Tibial nerve (tissue), 4 donors: ENCODE measurements around the gene COL8A2. TPM values are rescaled to one million over a fixed set of nuclear protein-coding genes. Genes with fewer than 3 reads are reported as not detected.

Experiments
- DNase-seq, 2 donors: peaks; one replicate each; pipeline ENCODE4 v3.0.0-alpha.2; 2019; ENCODE audit warnings: low spot score in 2 of 2
- H3K27ac ChIP-seq, 4 donors: fragments of 200-600 bp; sonication (generic) in 3 of 4; one replicate each; pipeline ENCODE4 v1.5.1; 2017 to 2019; ENCODE audit warnings: mild to moderate bottlenecking in 1 of 4
- H3K27me3 ChIP-seq, 2 donors: fragments of 200-600 bp; sonication (generic) in 1 of 2; one replicate each; pipeline versions ENCODE4 v1.5.1 to v1.6.0; 2017 to 2019
- H3K36me3 ChIP-seq, 3 donors: fragments of 200-600 bp; sonication (generic); one replicate each; pipeline ENCODE4 v1.5.1; 2018 to 2019
- H3K4me1 ChIP-seq, 4 donors: fragments of 200-600 bp; sonication (generic) in 3 of 4; one replicate each; pipeline ENCODE4 v1.5.1; 2017 to 2019
- H3K4me3 ChIP-seq, 4 donors: fragments of 200-600 bp; sonication (generic) in 3 of 4; one replicate each; pipeline ENCODE4 v1.5.1; 2017 to 2019; ENCODE audit warnings: mild to moderate bottlenecking in 1 of 4, moderate library complexity in 1 of 4
- H3K9me3 ChIP-seq, 4 donors: fragments of 200-600 bp; sonication (generic) in 3 of 4; one replicate each; pipeline ENCODE4 v1.5.1; 2017 to 2019
- EP300 ChIP-seq, 2 donors: sonication (generic); formaldehyde crosslinking; IDR thresholded peaks; one replicate each; pipeline ENCODE4 v1.6.1; 2017; ENCODE audit warnings: antibody characterized with exemption in 2 of 2, mild to moderate bottlenecking in 1 of 2
- POLR2A ChIP-seq, 2 donors: fragments of 450-650 bp; IDR thresholded peaks; one replicate each; pipeline ENCODE4 v1.6.1; 2017; ENCODE audit warnings: antibody characterized with exemption in 2 of 2, mild to moderate bottlenecking in 2 of 2, moderate library complexity in 2 of 2
- WGBS, 2 donors: methylation state at CpG; one replicate each; pipeline ENCODE4 v1.1.5; 2018; 5-methylcytosine and 5-hydroxymethylcytosine counted together
- total RNA-seq, 4 donors: library from RNA; depleted of rRNA; stranded (reverse); fragments of >200 nt; gene quantifications; one replicate each; pipeline ENCODE4 v1.1.0, GENCODE V29; 2016
- TF ChIP-seq, protein P1 (sequence below), 5 experiments: fragments of 200-600 bp in 3 of 5; fragments of 450-650 bp in 2 of 5; sonication (generic) in 3 of 5; IDR thresholded peaks; one replicate each; pipeline ENCODE4 v1.5.1; 2016 to 2019; ENCODE audit warnings: antibody characterized with exemption in 5 of 5, mild to moderate bottlenecking in 3 of 5, moderate library complexity in 2 of 5

The COL8A2 gene
- total RNA-seq, result 10 to 100 TPM; 26.7 to 57.9 (median 50.2) TPM

GRCh38 chr1:36125129-36125991, at the start of gene COL8A2:
Gene COL8A2, minus strand, starts transcription at chr1:36125222. Its CDS starts 24,980 bp downstream, at chr1:36100242.
- Histone ChIP-seq H3K4me1 (peaks cover 0 to 43% (median 6%) of the 10 kb centered on the region in 4 donors), H3K27ac (peak within 1 kb of the TSS; percentile 52 to 88 (median 79)), H3K36me3 (no peaks in the 10 kb centered on the region), H3K4me3 (peak within 1 kb of the TSS; percentile 27 to 60 (median 44)), H3K9me3 (no peaks in the 10 kb centered on the region), H3K27me3 (no peaks in the 10 kb centered on the region)
- 21 to 22% methylated on average over 13 to 18 of the region's 77 CpGs for WGBS, 2 donors
- TF ChIP-seq, protein P1, sequence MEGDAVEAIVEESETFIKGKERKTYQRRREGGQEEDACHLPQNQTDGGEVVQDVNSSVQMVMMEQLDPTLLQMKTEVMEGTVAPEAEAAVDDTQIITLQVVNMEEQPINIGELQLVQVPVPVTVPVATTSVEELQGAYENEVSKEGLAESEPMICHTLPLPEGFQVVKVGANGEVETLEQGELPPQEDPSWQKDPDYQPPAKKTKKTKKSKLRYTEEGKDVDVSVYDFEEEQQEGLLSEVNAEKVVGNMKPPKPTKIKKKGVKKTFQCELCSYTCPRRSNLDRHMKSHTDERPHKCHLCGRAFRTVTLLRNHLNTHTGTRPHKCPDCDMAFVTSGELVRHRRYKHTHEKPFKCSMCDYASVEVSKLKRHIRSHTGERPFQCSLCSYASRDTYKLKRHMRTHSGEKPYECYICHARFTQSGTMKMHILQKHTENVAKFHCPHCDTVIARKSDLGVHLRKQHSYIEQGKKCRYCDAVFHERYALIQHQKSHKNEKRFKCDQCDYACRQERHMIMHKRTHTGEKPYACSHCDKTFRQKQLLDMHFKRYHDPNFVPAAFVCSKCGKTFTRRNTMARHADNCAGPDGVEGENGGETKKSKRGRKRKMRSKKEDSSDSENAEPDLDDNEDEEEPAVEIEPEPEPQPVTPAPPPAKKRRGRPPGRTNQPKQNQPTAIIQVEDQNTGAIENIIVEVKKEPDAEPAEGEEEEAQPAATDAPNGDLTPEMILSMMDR (IDR thresholded peaks at IDR 0.05), result no peak
- TF ChIP-seq EP300 (IDR thresholded peaks at IDR 0.05) (no peak), POLR2A (IDR thresholded peaks at IDR 0.05) (peak in 1 of 2 donors; percentile 1)
- no peak for DNase-seq

- H3K4me3 ChIP-seq, result no peak overlapping the region
- WGBS, 2 donors, result 72 to 74% methylated on average over 6 to 11 of the region's 11 CpGs
- H3K27me3 ChIP-seq, result no peaks in the 10 kb centered on the region
- no peak for DNase-seq
- peak overlapping the region in 2 of 4 donors; percentile 28 to 56 for H3K27ac ChIP-seq
- peaks cover 0 to 32% (median 5%) of the 10 kb centered on the region in 4 donors for H3K4me1 ChIP-seq
- peaks cover 4 to 97% (median 53%) of the 10 kb centered on the region in 3 donors for H3K36me3 ChIP-seq
- no peaks in the 10 kb centered on the region for H3K9me3 ChIP-seq
- no peak for TF ChIP-seq EP300 (IDR thresholded peaks at IDR 0.05)
- no peak for TF ChIP-seq POLR2A (IDR thresholded peaks at IDR 0.05)
- TF ChIP-seq, protein P1 (IDR thresholded peaks at IDR 0.05), result no peak
Observed at GRCh38 chr1:36174713-36175112, 49.7 kb upstream of the COL8A2 start.

GRCh38 chr1:36172983-36173382, 48.0 kb upstream of the COL8A2 start:
- TF ChIP-seq POLR2A (IDR thresholded peaks at IDR 0.05) (no peak), EP300 (IDR thresholded peaks at IDR 0.05) (no peak)
- TF ChIP-seq, protein P1 (IDR thresholded peaks at IDR 0.05), result no peak
- no peak overlapping the region for H3K4me3 ChIP-seq
- no peak overlapping the region for H3K27ac ChIP-seq
- no peaks in the 10 kb centered on the region for H3K27me3 ChIP-seq
- peaks cover 0 to 32% (median 5%) of the 10 kb centered on the region in 4 donors for H3K4me1 ChIP-seq
- peaks cover 2 to 85% (median 37%) of the 10 kb centered on the region in 3 donors for H3K36me3 ChIP-seq
- no peaks in the 10 kb centered on the region for H3K9me3 ChIP-seq
- no peak for DNase-seq
- 89 to 92% methylated on average over 2 of the region's 2 CpGs for WGBS, 2 donors

- Histone ChIP-seq H3K4me3 (no peak overlapping the region), H3K27ac (no peak overlapping the region), H3K27me3 (no peaks in the 10 kb centered on the region), H3K36me3 (peaks cover 0 to 84% (median 31%) of the 10 kb centered on the region in 3 donors), H3K4me1 (peaks cover 0 to 36% (median 5%) of the 10 kb centered on the region in 4 donors), H3K9me3 (no peaks in the 10 kb centered on the region)
- TF ChIP-seq POLR2A (IDR thresholded peaks at IDR 0.05) (no peak), EP300 (IDR thresholded peaks at IDR 0.05) (no peak)
- TF ChIP-seq, protein P1 (IDR thresholded peaks at IDR 0.05), result no peak
- 88 to 97% methylated on average over 21 of the region's 21 CpGs for WGBS, 2 donors
- DNase-seq, result no peak
Observed at GRCh38 chr1:36172017-36172747, 47.2 kb upstream of the COL8A2 start.
